OCI-LY7 (cell line): ENCODE results near the gene POLR2L.

Experiments used
- EZH2phosphoT487 ChIP-seq: fragments of 200-600 bp; sonication (generic); IDR thresholded peaks from 2 replicates; pipeline ENCODE4 v1.6.1; 2018; ENCODE audit warnings: low read depth, borderline replicate concordance, mild to moderate bottlenecking, mixed run types, antibody characterized with exemption, low read length, moderate library complexity, mixed read lengths
- TF ChIP-seq, protein P1 (sequence below): fragments of 200-600 bp; sonication (generic); conservative IDR thresholded peaks from 2 replicates; pipeline ENCODE4 v1.5.1; 2014; ENCODE audit warnings: mild to moderate bottlenecking, antibody characterized with exemption, low read length, moderate library complexity, mixed read lengths

DNA sequence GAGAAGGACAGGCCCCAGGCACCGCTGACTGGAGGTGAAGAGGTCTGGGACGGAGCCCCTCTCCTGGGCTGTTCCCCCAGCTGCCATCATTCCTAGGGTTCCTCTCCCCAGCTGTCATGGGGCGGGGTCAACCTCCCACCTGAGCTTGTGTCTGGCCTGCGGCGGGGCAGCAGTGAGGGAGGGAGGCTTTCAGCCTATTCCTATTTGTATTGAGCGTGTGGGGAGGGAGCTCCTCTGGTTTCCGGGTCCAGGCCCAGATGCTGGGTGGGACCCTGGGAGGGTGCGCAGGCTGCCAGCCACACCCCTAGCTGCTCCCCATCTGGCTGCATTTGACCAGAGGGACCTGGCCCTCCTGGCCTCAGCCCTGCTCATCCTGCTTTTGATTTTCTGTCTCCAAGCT, 14.1 kb upstream of the POLR2L start:
- TF ChIP-seq, protein P1, sequence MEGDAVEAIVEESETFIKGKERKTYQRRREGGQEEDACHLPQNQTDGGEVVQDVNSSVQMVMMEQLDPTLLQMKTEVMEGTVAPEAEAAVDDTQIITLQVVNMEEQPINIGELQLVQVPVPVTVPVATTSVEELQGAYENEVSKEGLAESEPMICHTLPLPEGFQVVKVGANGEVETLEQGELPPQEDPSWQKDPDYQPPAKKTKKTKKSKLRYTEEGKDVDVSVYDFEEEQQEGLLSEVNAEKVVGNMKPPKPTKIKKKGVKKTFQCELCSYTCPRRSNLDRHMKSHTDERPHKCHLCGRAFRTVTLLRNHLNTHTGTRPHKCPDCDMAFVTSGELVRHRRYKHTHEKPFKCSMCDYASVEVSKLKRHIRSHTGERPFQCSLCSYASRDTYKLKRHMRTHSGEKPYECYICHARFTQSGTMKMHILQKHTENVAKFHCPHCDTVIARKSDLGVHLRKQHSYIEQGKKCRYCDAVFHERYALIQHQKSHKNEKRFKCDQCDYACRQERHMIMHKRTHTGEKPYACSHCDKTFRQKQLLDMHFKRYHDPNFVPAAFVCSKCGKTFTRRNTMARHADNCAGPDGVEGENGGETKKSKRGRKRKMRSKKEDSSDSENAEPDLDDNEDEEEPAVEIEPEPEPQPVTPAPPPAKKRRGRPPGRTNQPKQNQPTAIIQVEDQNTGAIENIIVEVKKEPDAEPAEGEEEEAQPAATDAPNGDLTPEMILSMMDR: no peak
- no peak for TF ChIP-seq EZH2phosphoT487
